A673 (cell line): ENCODE measurements around the gene FLVCR2.

Experiments
- CTCF ChIP-seq: fragments of 300-800, 200-600 bp; sonication (generic); conservative IDR thresholded peaks from 2 replicates; pipeline ENCODE4 v1.5.1; 2017; ENCODE audit warnings: low read depth, mild to moderate bottlenecking, antibody characterized with exemption, low read length, moderate library complexity, mixed read lengths
- EZH2 ChIP-seq: fragments of 200-600 bp; sonication (generic); IDR thresholded peaks from 2 replicates; pipeline ENCODE4 v1.6.1; 2017; ENCODE audit warnings: borderline replicate concordance, low read depth, mild to moderate bottlenecking, mixed read lengths, antibody characterized with exemption, low read length; ENCODE audit not compliant: poor library complexity, severe bottlenecking

- TF ChIP-seq CTCF: no peak
- TF ChIP-seq EZH2: no peak
Measured at GRCh38 chr14:75568791-75569190, 9.6 kb upstream of the FLVCR2 start.
